Stimulated activated CD8-positive, alpha-beta memory T cell treated with anti-CD3 and anti-CD28 coated beads, Interleukin-7, amount 100 ng/mL, for 4 hours (primary cell): Measurements from ENCODE around the gene DOCK3.
"Not testable (repeated sequence)": the region's sequence is repeated elsewhere in the genome, so short reads cannot be mapped to it uniquely, and the experiment has no call there.

Source experiments
- DNase-seq, 2 donors: peaks; one replicate each; pipeline ENCODE4 v3.0.0-alpha.2; 2020; ENCODE audit warnings: low read depth in 2 of 2

The DOCK3 gene

DNA sequence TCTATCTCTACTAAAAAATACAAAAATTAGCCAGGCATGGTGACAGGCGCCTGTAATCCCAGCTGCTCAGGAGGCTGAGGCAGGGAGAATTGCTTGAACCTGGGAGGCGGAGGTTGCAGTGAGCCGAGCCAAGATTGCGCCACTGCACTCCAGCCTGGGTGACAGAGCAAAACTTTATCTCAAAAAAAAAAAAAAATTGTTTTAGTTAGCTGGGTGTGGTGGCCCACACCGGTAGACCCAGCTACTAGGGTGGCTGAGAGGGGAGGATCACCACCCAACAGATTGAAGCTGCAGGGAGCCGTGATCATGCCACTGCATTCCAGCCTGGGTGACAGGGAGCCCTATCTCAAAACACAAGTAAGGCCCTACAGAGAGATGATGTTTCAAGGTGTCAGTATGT is 712.6 kb downstream of the DOCK3 start:
- not testable (repeated sequence) for DNase-seq

DNA sequence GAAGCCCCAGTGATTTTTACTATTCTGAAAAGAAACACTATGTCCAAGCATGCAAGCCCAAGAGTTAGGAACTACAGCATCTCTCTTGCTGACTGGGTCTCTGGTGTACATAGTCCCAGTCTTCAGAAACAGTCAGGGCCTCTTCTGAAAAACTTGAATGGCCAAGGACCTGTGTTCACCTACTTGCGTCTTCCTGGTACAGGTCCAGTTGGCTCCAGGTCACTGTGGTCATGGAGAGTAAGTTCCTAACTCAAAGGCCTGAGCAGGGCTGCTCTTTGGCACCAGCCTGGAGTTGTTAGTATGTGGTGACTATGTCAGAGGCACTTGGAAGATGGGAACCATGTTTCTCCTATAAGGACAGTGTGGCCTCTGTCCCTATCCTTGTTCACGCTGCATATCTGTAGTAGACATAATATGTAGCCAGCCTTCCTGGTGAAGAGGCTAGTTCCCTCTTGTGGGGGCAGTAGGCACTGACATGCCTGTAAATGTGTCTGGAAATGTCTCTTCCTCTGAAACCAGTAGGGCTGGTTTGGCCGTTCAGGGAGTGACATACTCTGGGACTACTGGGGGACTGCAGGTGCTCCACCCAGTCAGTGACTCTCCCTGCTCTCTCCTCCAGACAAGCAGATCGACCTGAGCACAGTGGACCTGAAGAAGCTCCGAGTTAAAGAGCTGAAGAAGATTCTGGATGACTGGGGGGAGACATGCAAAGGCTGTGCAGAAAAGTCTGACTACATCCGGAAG is 713.7 kb downstream of the DOCK3 start:
- DNase-seq = no peak

DNA sequence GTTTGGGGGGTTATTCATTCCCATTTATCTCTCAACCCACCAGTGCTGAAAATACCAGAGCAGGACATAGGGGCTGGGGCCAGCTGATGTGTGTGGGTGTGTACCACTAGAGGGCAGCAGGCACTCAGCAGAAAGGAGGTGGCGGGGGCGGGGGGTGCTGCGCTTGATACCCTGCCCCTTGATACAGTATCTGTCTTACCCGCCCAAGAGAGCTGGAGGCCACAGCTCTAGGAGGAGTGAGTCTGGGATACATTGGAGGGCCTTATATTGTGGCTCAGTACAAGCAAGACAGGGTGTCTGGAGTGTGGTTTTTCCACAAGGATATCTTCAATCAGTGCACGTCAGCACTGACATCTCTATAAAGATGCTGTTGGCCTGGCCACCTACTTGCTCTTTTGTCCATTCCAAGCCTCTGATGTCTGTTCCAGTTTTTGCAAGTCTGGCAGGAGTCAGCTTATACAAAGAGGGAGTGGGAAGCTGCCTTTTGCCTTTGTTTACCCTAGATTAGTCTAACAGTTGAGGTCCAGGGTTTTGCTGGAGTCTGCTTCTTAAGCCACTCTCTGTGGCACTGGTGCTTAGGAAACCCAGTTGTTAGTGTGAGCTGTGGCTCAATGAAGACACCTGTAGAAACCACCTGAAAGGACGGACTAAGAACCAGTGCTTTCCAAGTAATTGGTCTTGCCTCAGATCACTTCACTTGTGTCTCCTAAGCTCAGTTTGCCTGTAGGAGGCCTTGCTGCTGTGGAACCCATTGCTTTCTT is 714.9 kb downstream of the DOCK3 start:
- peak in 1 of 2 donors; percentile 30 for DNase-seq

DNA sequence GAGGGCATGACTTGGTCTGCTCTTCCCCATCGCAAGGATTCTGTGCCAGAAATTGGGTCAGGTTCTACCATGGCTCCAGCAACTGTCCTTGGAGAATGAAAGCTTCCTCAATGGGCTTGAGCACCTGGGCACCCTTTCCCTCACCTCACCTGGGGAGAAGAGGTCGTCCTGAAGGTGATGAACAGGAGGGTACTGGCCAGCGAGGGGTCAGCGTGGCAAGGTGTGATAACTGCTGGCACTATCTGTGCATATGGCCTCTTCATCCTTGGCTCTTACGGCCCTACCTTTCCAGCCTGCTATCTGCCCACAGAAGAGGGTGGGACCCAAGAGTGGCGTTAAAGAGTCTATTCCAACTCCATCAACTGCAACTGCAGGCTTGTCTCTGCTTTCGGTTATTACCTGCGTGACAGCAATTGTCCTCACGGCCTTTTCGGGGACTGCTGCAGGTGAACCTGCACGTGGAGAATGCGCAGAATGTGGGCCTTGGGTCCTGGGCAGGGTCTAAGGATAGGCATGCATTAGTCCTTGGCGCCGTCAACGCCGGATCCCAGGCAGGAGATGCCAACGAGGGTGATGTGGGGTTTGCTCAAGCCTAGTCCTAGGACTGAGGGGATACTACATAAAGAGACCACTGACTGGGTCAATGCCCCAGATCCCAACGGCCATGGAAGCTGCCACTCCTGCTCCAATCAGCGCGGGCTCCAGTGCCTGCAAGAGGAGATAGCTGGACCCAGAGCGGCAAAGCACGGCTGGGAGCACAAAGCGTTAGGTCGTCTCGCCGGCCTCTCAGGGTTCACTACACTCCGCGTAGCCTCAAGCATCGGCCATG is 715.7 kb downstream of the DOCK3 start:
- no peak for DNase-seq

DNA sequence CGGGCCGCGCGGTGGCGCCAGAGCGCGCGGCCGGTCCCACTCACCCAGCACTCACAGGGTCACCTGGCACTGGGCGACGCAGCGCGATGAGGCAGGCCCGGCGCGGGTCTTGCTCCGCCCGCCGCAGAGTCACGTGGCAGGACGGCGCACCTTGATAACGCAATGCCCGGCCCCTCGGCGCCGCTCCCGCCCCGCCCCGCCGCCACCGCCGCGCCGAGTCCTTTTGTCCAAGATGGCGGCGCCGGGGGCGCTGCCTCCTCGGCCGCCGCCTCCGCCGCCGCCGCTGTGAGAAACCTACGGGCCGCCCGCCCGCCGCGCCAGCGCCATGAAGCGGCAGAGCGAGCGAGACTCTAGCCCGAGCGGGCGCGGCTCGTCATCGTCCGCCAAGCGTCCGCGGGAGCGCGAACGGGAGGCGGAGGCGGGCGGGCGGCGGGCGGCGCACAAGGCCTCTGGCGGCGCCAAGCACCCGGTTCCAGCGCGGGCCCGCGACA is 716.4 kb downstream of the DOCK3 start, which contains the start of gene RBM15B:
Gene RBM15B, plus strand, starts transcription at position 211 of the 491 bp plus-strand sequence. Its CDS starts 115 bp downstream, at position 326.
- DNase-seq = peak; percentile 92 to 98

DNA sequence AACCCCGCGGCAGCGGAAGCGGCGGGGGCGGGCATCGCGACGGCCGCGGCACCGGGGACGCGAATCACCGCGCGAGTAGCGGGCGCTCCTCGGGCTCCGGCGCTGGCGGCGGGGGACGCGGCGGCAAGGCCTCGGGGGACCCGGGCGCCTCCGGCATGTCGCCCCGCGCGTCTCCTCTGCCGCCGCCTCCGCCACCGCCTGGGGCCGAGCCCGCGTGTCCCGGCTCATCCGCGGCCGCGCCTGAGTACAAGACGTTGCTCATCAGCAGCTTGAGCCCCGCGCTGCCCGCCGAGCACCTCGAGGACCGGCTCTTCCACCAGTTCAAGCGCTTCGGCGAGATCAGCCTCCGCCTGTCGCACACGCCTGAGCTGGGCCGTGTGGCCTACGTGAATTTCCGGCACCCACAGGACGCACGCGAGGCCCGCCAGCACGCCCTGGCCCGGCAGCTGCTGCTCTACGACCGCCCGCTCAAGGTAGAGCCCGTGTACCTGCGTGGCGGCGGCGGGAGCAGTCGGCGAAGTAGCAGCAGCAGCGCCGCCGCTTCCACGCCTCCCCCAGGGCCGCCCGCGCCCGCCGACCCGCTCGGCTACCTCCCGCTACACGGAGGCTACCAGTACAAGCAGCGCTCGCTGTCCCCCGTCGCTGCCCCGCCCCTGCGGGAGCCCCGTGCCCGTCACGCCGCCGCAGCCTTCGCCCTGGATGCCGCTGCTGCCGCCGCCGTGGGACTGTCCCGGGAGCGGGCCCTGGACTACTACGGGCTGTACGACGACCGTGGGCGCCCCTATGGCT is 717.0 kb downstream of the DOCK3 start:
- peak in 1 of 2 donors; percentile 49 for DNase-seq

DNA sequence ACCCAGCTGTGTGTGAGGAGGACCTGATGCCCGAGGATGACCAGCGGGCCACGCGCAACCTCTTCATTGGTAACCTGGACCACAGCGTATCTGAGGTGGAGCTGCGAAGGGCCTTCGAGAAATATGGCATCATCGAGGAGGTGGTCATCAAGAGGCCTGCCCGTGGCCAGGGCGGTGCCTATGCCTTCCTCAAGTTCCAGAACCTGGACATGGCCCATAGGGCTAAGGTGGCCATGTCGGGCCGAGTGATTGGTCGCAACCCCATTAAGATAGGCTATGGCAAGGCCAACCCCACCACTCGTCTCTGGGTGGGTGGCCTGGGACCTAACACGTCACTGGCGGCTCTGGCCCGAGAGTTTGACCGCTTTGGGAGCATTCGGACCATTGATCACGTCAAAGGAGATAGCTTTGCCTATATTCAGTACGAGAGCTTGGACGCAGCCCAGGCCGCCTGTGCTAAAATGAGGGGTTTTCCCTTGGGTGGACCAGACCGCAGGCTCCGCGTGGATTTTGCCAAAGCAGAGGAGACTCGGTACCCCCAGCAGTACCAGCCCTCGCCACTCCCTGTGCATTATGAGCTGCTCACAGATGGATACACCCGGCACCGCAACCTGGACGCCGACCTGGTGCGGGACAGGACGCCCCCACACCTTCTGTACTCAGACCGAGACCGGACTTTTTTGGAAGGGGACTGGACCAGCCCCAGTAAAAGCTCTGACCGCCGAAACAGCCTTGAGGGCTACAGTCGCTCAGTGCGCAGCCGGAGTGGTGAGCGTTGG is 717.8 kb downstream of the DOCK3 start:
- DNase-seq = no peak

DNA sequence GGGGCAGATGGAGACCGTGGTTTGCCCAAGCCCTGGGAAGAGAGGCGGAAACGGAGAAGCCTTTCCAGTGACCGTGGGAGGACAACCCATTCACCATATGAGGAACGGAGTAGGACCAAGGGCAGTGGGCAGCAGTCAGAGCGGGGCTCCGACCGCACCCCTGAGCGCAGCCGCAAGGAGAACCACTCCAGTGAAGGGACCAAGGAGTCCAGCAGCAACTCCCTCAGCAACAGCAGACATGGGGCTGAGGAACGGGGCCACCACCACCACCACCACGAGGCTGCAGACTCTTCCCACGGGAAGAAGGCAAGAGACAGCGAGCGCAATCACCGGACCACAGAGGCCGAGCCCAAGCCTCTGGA is 718.4 kb downstream of the DOCK3 start:
- no peak for DNase-seq

DNA sequence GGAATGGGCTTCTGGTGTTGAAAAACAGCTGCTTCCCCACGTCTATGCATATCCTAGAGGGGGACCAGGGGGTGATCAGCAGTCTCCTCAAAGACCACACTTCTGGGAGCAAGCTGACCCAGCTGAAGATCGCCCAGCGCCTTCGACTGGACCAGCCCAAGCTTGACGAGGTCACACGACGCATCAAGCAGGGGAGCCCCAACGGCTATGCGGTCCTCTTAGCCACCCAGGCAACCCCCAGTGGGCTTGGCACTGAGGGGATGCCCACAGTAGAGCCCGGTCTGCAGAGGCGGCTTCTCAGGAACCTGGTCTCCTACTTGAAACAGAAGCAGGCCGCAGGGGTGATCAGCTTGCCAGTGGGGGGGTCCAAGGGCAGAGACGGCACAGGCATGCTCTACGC is 718.8 kb downstream of the DOCK3 start:
- no peak for DNase-seq

DNA sequence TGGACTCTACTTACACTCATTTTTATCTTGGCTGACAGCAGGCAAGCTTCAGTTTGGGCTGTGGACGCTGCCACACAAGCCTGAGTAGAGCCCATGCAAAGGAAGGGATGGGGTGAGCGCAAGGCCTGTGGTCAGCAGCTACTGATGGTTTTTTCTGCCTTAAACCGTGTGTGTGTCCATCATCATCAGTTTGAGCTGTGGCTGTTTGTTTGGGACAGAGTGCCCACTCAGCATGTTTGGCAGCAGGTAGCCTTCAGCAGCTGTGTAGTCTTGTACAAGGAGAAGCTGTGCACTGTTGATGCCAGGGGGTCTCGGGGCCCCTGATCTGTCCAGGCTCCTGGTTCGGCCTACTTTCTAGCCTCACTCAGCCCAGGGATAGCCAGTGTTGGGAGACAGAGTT is 719.8 kb downstream of the DOCK3 start:
- DNase-seq = no peak

DNA sequence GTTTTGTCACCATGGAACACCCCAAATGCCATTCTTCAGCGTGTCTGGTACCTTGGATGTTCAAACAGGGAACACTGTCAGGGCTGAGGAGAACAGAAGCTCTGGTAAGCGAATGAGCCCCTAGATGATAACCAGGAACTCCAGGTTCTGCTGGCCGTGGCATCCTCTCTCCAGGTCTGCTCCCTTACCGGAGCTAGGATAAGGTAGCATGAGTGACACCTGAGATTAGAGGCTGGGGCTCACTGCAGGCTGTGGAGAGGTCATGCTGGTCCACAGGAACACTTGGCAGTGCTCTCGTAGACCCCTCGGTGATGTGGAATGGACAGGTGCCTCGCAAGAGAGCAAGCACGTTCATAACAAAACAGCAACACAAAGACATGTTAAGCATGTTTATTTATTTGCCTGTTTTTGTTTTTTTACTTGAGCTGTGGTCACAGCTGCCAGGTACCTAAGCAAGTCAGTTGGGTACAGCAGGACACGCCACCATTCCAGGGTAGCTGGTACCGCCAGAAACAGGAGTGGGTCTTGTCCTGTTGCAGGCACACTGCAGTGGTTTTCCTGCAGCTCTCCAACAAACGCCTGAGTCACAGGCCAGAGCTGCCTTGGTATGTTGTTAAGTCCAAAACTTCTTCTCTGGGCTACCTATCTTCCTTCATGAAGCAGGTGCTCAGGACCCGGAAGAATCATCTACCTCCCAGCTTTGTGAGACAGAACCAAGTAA is 720.9 kb downstream of the DOCK3 start:
- no peak for DNase-seq

DNA sequence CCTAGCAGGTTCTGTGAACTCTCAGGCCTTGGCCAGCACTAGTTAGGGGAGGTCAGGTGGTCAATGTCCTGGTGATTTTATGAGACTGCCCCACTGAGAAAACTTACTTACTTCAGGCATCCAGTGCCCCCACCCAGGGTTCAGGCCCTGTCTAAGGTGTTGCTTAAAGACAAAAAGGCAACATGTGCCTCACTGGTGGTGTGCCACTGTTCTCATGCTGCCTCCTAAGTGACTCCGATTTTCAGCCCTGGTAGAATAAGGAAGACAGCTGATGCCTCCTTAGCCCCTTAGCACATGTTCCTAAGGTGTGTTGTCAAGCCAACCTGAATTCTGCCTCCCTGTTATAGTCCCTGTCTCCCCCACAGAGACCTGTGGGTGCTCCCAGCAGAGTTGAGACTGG is 721.7 kb downstream of the DOCK3 start:
- no peak for DNase-seq

DNA sequence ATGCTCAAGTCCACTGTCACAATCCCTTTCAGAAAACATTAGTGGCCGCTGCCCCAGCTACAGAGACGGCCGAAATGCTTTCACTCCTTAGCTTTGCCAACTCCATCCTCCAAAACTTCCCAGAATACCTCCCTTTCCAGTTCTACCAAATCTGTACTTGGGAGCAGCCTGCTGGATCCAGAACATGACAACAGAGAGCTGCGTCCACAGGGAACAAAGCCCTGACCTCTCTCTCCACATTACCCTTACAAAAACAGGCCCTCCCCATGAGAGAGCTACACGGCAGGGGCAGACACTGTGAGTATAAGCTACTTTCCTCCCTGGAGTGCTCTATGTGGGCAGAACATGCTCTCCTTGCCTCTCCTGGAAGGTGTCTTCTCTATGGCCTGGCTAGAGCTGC is 722.7 kb downstream of the DOCK3 start:
- DNase-seq = no peak

DNA sequence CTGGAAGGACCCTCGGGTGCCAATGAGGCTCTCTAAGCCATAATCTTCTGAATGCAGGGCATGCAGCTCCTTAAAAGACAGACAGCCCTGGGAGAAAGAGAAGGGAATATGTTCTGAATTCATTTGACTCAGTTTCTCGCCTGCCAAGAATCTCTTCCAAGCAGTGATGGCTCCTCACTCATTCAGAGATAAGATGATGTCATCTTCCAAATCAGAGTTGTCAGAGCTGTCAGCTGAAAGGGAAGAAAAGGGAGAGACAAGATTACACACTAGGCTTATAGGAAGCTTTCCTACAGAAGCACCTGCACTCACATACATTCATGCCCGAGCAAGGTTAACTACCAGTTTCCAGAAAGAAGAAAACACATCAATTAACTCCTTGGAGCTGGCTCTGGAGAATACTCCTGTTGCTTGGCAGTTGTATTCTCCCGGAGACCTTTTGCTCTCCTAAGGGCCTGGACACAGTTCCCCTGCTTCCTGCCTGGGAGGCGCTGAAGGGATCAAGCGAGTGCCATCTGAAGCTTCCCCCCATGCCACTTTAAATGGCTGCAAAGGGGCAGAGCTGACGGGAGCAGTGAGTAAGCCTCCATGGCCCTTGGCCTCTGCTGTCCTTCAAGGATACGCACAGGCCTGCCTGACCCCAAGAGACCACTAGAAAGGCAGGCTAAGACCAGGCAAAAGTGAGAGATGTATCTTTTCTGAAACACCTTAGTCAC is 724.0 kb downstream of the DOCK3 start:
- DNase-seq = no peak

DNA sequence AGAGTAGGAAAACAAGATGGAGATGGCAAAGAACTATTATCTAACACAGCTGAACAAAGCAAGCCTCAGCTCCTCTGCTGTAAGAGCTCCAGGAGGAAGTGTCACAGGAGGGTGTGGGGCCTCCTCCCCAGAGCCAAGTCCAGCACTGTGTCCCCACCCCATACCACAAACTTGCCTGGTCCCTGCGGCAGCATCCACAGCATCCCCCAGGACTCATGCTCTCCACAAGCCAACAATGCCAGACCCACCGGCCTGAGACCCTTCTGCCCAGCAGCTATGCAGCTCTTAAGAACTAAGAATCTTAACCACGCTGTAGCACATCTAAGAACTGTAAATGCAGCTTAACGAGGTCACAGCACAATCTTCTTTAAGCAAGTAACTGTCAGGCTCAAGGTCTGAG is 725.4 kb downstream of the DOCK3 start:
- DNase-seq = no peak

DNA sequence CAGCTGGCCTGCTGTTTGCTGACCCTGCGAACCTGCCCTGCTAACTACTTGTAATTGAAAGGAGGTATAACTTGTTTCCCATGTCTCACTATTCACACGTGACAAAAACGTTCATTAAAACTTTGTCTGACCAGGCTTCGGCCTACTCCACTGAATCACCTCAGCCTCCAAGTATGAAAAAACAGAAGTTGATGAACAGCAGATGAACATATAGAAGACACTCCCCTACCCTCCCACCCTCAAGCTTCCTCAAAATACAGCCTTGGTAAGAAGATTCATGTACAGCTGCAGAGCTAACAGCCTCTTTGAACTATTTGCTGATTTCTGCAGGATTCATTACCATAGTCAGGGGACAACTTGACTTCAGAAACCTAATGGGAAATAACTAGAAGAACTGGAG is 727.0 kb downstream of the DOCK3 start:
- no peak for DNase-seq

DNA sequence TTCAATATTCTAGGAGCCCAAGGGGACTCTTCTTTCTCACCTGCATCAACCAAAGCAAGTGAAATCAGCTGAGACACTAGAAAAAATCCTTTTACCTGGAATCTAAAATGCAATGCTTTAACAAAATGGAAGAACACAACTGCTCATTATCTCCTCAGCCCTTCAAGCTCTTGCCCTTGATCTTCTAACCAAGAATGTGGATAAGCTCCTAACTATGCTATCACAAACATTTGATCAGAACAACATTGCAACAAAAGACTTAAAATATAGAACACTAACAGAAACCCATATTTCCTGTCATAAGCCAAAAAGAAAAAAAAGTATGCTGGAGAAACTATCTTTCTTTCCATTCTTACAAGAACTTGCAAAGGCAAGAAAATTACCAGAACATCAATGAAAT is 728.9 kb downstream of the DOCK3 start:
- DNase-seq = no peak

DNA sequence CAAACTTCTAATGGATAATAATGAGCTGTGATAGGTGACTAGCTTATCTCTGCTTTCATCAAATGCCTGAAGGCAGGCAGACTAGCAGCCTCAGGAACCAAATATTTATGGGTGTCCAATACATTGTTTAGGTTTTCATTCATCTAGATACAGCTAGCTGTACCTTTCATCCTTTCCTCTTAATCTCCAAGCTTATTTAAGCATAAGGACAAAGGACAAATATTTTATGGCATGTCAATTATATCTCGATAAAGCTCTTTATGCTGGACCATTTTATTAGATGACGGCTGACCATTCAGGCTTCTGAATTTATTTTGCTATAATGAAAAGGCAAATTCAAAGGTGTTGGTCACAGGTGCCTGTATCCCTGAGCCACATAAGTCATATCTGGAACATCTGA is 733.3 kb downstream of the DOCK3 start:
- no peak for DNase-seq

DNA sequence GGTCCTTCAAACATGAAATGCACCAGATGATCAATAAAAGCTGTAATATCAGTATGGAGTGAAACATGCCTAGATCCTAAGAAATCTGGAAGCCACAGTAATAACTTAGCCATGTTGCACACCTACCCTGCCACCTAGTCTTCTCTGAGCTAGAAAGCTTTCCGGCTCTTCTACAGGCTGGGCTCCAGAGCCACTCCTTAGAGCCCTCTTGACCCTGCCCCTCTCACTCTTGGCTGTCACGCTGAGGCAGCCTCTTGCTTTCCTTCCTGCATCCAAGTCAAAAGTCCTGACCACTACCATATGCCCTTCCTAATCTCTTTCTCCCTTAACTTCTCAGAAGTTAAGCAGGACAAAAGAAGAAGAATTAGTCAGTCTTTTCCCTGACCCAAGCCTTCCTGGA is 734.1 kb downstream of the DOCK3 start:
- no peak for DNase-seq
